DND-41 (cell line): ENCODE results near the gene EHMT1.
"Not testable (repeated sequence)": the region's sequence is repeated elsewhere in the genome, so short reads cannot be mapped to it uniquely, and the experiment has no call there.

Experiments
- ATAC-seq: fragments of 200-7000 bp; cut with Tn5 transposase; 3 replicates; pipeline ENCODE4 v1.9.1; 2021; ENCODE audit warnings: low read depth; ENCODE audit not compliant: insufficient read depth
- DNase-seq: peaks from one replicate; pipeline ENCODE4 v3.0.0-alpha.2; 2020
- H2AFZ ChIP-seq: 2 replicates; pipeline ENCODE4 v1.6.0; 2012; ENCODE audit warnings: low read depth, low read length
- H3K27ac ChIP-seq: 2 replicates; pipeline ENCODE4 v1.5.1; 2012; ENCODE audit warnings: low read length, inconsistent platforms
- H3K27me3 ChIP-seq: fragments of 200-600 bp; sonication (generic); 2 replicates; pipeline ENCODE4 v1.6.0; 2012; ENCODE audit warnings: low read length, mild to moderate bottlenecking, inconsistent platforms; ENCODE audit not compliant: insufficient read depth, poor library complexity
- H3K36me3 ChIP-seq: 2 replicates; pipeline ENCODE4 v1.5.1; 2012; ENCODE audit warnings: low read length, inconsistent platforms; ENCODE audit not compliant: insufficient read depth
- H3K4me1 ChIP-seq: 2 replicates; pipeline ENCODE4 v1.5.1; 2012; ENCODE audit warnings: mild to moderate bottlenecking, low read length; ENCODE audit not compliant: insufficient read depth
- H3K4me2 ChIP-seq: 2 replicates; pipeline ENCODE4 v1.6.0; 2012; ENCODE audit warnings: mild to moderate bottlenecking, moderate library complexity, low read length, inconsistent platforms; ENCODE audit not compliant: insufficient read depth
- H3K4me3 ChIP-seq, 2 experiments: fragments of 200-600 bp in 1 of 2; shearing (Covaris generic) in 1 of 2; 2 replicates each; pipeline ENCODE4 v1.5.1; 2012 to 2016; ENCODE audit warnings: inconsistent platforms in 2 of 2, low read length in 2 of 2, mild to moderate bottlenecking in 2 of 2, low read depth in 1 of 2, moderate library complexity in 1 of 2
- H3K79me2 ChIP-seq: 2 replicates; pipeline ENCODE4 v1.6.0; 2012; ENCODE audit warnings: low read length, inconsistent platforms; ENCODE audit not compliant: insufficient read depth
- H3K9ac ChIP-seq: 2 replicates; pipeline ENCODE4 v1.6.0; 2012; ENCODE audit warnings: low read depth, mild to moderate bottlenecking, inconsistent platforms, low read length, moderate library complexity
- H3K9me3 ChIP-seq: 2 replicates; pipeline ENCODE4 v1.5.1; 2012; ENCODE audit warnings: low read length, moderate library complexity, mild to moderate bottlenecking, inconsistent platforms; ENCODE audit not compliant: insufficient read depth, severe bottlenecking
- H4K20me1 ChIP-seq: 2 replicates; pipeline ENCODE4 v1.6.0; 2012; ENCODE audit warnings: low read length; ENCODE audit not compliant: insufficient read depth
- EZH2 ChIP-seq: IDR thresholded peaks from 3 replicates; pipeline ENCODE4 v1.6.1; 2012; ENCODE audit warnings: borderline replicate concordance, low read depth, mild to moderate bottlenecking, moderate library complexity, low read length, inconsistent platforms; ENCODE audit not compliant: severe bottlenecking
- TF ChIP-seq, protein P1 (sequence below): IDR thresholded peaks from 2 replicates; pipeline ENCODE4 v1.5.1; 2012; ENCODE audit warnings: borderline replicate concordance, low read length, moderate library complexity, mild to moderate bottlenecking; ENCODE audit not compliant: poor library complexity, severe bottlenecking; ENCODE audit errors: extremely low read depth

EHMT1 gene

DNA sequence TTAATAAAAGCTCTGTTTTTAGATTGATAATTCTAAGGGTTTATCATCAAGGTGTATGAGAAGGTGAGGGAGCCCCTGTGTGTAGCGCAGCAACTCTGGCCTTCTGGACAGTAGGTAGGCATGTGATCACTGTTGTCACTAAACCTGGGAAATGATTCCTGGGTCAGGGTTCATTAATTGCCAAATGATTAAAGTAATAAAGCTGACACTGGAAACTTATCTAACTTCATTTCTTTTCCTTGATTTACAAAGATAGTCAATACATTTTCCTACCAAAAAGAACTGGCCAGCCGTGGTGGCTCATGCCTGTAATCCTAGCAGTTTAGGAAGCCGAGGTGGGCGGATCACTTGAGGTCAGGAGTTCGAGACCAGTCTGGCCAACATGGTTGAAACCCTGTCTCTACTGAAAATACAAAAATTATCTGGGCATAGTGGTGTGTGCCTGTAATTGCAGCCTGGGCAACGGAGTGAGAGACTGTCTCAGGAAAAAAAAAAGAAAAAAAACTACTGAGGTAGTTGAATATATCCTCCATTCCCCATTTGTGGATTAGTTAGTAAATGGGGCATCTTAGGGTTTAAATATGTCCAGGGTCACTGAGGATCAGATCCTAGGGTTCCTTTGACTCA lies 2.4 kb downstream of the EHMT1 start:
- peak overlapping the region; percentile 74; the same call in 1 of the 2 replicates for H3K4me2 ChIP-seq
- H3K9me3 ChIP-seq: no peaks in the 10 kb centered on the region
- peaks cover 91% of the 10 kb centered on the region for H3K79me2 ChIP-seq
- H3K4me1 ChIP-seq: peaks cover 41% of the 10 kb centered on the region
- no peak for TF ChIP-seq EZH2
- TF ChIP-seq, protein P1, sequence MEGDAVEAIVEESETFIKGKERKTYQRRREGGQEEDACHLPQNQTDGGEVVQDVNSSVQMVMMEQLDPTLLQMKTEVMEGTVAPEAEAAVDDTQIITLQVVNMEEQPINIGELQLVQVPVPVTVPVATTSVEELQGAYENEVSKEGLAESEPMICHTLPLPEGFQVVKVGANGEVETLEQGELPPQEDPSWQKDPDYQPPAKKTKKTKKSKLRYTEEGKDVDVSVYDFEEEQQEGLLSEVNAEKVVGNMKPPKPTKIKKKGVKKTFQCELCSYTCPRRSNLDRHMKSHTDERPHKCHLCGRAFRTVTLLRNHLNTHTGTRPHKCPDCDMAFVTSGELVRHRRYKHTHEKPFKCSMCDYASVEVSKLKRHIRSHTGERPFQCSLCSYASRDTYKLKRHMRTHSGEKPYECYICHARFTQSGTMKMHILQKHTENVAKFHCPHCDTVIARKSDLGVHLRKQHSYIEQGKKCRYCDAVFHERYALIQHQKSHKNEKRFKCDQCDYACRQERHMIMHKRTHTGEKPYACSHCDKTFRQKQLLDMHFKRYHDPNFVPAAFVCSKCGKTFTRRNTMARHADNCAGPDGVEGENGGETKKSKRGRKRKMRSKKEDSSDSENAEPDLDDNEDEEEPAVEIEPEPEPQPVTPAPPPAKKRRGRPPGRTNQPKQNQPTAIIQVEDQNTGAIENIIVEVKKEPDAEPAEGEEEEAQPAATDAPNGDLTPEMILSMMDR: peak; percentile 18
- peaks cover 36% of the 10 kb centered on the region for H4K20me1 ChIP-seq
- no peaks in the 10 kb centered on the region for H3K27me3 ChIP-seq
- H2AFZ ChIP-seq: no peak overlapping the region
- H3K4me3 ChIP-seq: no peak overlapping the region
- no peak for ATAC-seq
- H3K36me3 ChIP-seq: peaks cover 30% of the 10 kb centered on the region
- DNase-seq: no peak
- H3K27ac ChIP-seq: no peak overlapping the region
- H3K9ac ChIP-seq: peak overlapping the region; percentile 3; the same call in 1 of the 2 replicates

DNA sequence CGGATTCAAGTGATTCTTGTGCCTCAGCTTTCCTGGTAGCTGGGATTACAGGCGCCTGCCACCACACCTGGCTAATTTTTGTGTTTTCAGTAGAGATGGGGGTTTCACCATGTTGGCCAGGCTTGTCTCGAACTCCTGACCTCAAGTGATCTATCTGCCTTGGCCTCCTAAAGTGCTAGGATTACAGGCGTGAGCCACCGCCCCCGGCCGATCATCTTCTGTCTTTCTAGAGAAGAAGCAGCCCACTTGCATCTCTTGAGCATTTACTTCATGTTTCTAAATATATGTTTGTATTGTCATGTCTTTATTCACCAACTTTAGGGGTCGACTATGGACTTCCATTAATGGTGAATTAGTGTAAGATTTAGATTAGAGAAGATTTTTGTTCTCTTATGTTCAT lies 3.4 kb downstream of the EHMT1 start:
- H3K27ac ChIP-seq, ATAC-seq, H2AFZ ChIP-seq, H3K4me2 ChIP-seq, H3K9me3 ChIP-seq, H3K27me3 ChIP-seq, H3K9ac ChIP-seq, H3K4me3 ChIP-seq, DNase-seq: not testable (repeated sequence)
- peaks cover 31% of the 10 kb centered on the region for H3K4me1 ChIP-seq
- peaks cover 37% of the 10 kb centered on the region for H4K20me1 ChIP-seq
- peaks cover 92% of the 10 kb centered on the region for H3K79me2 ChIP-seq
- peaks cover 23% of the 10 kb centered on the region for H3K36me3 ChIP-seq

DNA sequence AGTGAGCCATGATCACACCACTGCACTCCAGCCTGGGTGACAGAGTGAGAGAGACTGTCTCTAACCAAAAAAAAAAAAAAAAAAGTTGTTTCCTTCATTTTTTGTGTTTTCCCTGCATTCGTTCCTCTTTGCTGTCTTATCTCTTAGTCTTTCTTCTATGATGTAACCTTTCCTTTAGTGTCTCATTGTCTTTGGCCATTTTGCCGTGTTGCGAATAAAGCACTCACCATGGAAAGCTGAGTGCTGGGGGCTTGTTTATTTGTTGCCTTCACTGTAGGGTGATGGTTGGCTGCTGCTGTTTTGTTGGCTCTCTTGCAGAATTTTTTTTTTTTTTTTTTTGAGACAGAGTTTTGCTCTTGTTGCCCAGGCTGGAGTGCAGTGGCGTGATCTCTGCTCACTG lies 7.7 kb downstream of the EHMT1 start:
- peaks cover 5% of the 10 kb centered on the region for H3K36me3 ChIP-seq
- no peak overlapping the region for H3K27ac ChIP-seq
- H3K4me1 ChIP-seq: peaks cover 17% of the 10 kb centered on the region
- no peak overlapping the region for H3K9ac ChIP-seq
- H4K20me1 ChIP-seq: peaks cover 47% of the 10 kb centered on the region
- no peak overlapping the region for H3K4me3 ChIP-seq
- H3K79me2 ChIP-seq: peaks cover 97% of the 10 kb centered on the region
- no peaks in the 10 kb centered on the region for H3K9me3 ChIP-seq
- H3K27me3 ChIP-seq: no peaks in the 10 kb centered on the region
- H3K4me2 ChIP-seq: no peak overlapping the region
- H2AFZ ChIP-seq: no peak overlapping the region
- DNase-seq: no peak
- no peak for ATAC-seq
- TF ChIP-seq, protein P1: no peak
- no peak for TF ChIP-seq EZH2

DNA sequence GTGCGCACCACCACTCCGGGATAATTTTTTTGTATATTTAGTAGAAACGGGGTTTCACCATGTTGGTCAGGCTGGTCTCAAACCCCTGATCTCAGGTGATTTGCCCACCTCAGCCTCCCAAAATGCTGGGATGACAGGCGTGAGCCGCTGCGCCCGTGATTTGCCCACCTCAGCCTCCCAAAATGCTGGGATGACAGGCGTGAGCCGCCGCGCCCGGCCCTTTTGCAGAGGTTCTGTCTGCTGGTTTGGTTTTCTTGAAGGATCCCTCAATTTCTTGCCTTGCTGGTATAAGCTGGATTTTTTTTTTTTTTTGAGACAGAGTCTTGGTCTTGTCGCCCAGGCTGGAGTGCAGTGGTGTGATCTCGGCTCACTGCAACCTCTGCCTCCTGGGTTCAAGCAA lies 8.6 kb downstream of the EHMT1 start:
- not testable (repeated sequence) for H3K27ac ChIP-seq, H3K9me3 ChIP-seq, H3K4me2 ChIP-seq, H3K4me3 ChIP-seq, H3K9ac ChIP-seq, DNase-seq, H2AFZ ChIP-seq, ATAC-seq, H3K27me3 ChIP-seq, H3K36me3 ChIP-seq
- Histone ChIP-seq H3K4me1 (peaks cover 16% of the 10 kb centered on the region), H3K79me2 (peaks cover 98% of the 10 kb centered on the region), H4K20me1 (peaks cover 57% of the 10 kb centered on the region)
